Esophagus (tissue), 2 donors: ENCODE results near the gene HELQ. TPM values are rescaled to one million over a fixed set of nuclear protein-coding genes. Genes with fewer than 3 reads are reported as not detected.
A peak's percentile ranks its signal among the peaks of the same experiment; 100 is the strongest.
"Not testable (repeated sequence)": the region's sequence is repeated elsewhere in the genome, so short reads cannot be mapped to it uniquely, and the experiment has no call there.

Experiments
- H3K27ac ChIP-seq, 2 donors: one replicate each; pipeline ENCODE4 v1.5.1; 2013; ENCODE audit warnings: low read depth in 2 of 2, mild to moderate bottlenecking in 2 of 2, inconsistent platforms in 1 of 2, low read length in 1 of 2, moderate library complexity in 1 of 2
- H3K27me3 ChIP-seq, 2 donors: one replicate each; pipeline ENCODE4 v1.6.1; 2013; ENCODE audit warnings: low read length in 2 of 2, control low read depth in 1 of 2, mild to moderate bottlenecking in 1 of 2; ENCODE audit not compliant: insufficient read depth in 2 of 2, control insufficient read depth in 1 of 2
- H3K36me3 ChIP-seq, 2 donors: one replicate each; pipeline ENCODE4 v1.6.1; 2013; ENCODE audit warnings: low read length in 1 of 2; ENCODE audit not compliant: control insufficient read depth in 2 of 2, insufficient read depth in 2 of 2
- H3K4me1 ChIP-seq, 2 donors: one replicate each; pipeline ENCODE4 v1.6.1; 2013; ENCODE audit warnings: low read length in 1 of 2; ENCODE audit not compliant: control insufficient read depth in 2 of 2, insufficient read depth in 2 of 2
- H3K4me3 ChIP-seq, 2 donors: one replicate each; pipeline ENCODE4 v1.5.1; 2013; ENCODE audit warnings: low read length in 2 of 2, mild to moderate bottlenecking in 2 of 2, low read depth in 1 of 2, moderate library complexity in 1 of 2
- H3K9me3 ChIP-seq, 2 donors: one replicate each; pipeline ENCODE4 v1.6.1; 2013; ENCODE audit warnings: mild to moderate bottlenecking in 2 of 2, low read depth in 1 of 2, low read length in 1 of 2, moderate library complexity in 1 of 2; ENCODE audit not compliant: control insufficient read depth in 2 of 2, insufficient read depth in 1 of 2
- WGBS, 2 donors: extraction: QIAGEN DNeasy Blood & Tissue Kit; methylation state at CpG; one replicate each; pipeline ENCODE4 v1.1.7; 2013; 5-methylcytosine and 5-hydroxymethylcytosine counted together
- polyA plus RNA-seq, 2 donors: library from polyadenylated mRNA; stranded (reverse); fragments of 200-250 nt; gene quantifications; one replicate each; pipeline ENCODE4 v1.2.3, GENCODE V29; 2013
- donor health status: healthy with polysubstance abuse.
- donor health status: Bipolar disorder and iron deficiency.

The HELQ gene
- polyA plus RNA-seq, result 1 to 10 TPM; 4.3 to 6.6 TPM

DNA sequence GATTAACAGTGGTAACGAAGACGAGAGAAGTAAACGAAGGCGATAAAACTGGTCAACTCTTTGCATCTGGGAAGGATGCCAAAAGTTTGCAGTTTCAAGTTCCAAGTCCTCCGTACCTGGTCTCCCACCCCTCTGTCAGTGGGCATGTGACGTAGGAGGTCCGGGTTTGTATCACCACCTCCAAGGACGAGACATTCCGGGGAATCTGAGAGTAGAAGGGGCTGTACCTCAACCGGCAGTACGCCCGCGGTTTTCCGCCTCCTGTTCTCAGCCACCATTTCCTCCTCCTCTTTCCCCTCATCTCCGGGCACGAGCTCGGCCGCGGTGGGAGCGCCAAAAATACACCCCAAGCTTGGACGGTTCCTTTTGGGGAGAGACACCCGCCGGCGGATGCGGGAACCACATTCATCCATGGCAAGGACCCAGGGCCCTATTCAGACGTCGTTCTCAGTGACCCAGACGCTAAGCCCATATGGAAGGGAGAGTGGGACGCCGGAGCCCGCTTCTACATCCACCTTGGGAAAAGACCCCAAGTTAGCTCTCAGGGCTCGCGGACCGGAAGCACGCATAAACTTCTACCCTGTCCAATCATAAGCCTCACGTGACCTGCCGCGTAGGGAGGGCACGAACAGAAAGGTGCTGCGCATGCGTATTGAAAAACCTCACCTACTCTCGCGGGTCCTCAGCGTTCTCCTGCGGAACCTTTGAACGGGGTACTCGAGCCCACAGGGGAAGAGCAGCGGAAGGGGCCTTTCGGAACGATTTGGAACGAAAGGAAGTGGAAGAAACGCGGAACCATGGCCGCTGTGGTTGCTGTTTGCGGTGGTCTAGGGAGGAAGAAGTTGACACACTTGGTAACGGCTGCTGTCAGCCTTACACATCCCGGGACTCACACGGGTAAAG, at the start of gene HELQ, which contains the start of gene MRPS18C:
Gene HELQ (minus strand): TSS at position 543 of the 903 bp plus-strand sequence. CDS start 130 bp downstream, at position 413.
Gene MRPS18C (plus strand): TSS at position 778 of the 903 bp plus-strand sequence. CDS start 20 bp downstream, at position 798.
- WGBS, 2 donors, result 0% methylated on average over 58 of the region's 58 CpGs
- Histone ChIP-seq H3K27me3 (no peaks in the 10 kb centered on the region), H3K9me3 (no peaks in the 10 kb centered on the region), H3K36me3 (peaks cover 0 to 4% of the 10 kb centered on the region in 2 donors), H3K4me3 (peak within 1 kb of the TSS; percentile 88 to 98), H3K27ac (peak within 1 kb of the TSS; percentile 98 to 100), H3K4me1 (no peaks in the 10 kb centered on the region)

DNA sequence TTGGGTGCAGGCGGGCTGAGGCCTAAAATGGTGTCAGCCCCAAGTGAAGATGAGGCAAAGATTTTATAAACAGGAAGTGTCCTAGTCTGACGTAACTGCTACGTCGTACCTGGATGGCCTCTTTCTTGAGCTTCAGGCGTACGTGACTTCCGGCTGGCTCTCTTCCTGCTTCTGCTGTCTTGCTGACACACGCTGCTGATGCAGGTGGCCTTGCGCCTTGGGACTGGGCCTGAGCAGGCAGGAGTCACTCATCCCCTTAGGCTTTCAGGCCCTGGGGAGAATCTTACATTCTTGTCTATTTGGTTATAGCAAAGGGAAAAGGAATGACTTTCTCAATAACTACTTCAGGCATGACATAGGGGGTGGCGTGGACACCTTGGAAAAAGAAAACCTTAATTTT, 49.4 kb upstream of the HELQ start:
- Histone ChIP-seq H3K27ac (no peak overlapping the region), H3K9me3 (no peaks in the 10 kb centered on the region), H3K4me3 (no peak overlapping the region), H3K4me1 (no peaks in the 10 kb centered on the region), H3K27me3 (no peaks in the 10 kb centered on the region), H3K36me3 (no peaks in the 10 kb centered on the region)
- 87 to 88% methylated on average over 10 of the region's 10 CpGs for WGBS, 2 donors

DNA sequence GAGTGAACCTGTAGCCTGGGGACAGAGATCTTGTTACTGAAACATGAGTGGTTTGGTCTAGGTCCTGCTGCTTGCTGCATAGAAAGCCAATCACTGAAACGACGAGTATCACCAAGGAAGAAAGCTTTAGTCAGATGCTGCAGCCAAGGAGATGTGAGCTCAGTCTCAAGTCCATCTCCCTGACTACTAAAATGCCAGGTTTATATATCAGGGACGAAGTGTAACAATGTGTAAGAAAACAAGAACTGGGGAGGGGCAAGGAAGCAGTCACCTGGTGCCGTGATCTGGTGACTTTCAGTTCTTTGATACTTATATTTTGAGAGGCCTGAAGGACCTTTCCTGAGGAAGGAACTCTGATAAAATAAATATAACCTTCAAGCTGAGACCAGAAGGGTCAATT, 48.9 kb upstream of the HELQ start:
- 56 to 60% methylated on average over 4 of the region's 4 CpGs for WGBS, 2 donors
- no peaks in the 10 kb centered on the region for H3K9me3 ChIP-seq
- no peaks in the 10 kb centered on the region for H3K27me3 ChIP-seq
- H3K4me3 ChIP-seq, result no peak overlapping the region
- H3K36me3 ChIP-seq, result no peaks in the 10 kb centered on the region
- H3K4me1 ChIP-seq, result no peaks in the 10 kb centered on the region
- no peak overlapping the region for H3K27ac ChIP-seq

DNA sequence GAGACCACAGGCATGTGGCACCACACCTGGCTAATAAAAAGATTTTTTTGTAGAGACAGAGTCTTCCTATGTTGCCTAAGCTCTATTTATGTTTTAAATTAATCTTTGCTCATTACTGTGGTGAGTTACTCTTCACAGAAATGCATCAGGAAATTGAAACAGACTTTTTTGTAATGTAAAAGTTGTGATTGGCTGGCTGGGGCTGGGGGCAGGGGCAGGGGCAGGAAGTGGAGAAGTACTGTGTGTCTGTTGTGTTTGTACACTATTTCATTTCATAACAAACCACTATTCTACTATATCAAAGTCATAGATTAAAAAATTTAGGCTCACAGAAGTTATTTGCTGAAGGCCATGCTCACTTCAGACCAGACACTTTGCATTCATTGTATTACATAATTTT, 48.4 kb upstream of the HELQ start:
- H3K9me3 ChIP-seq, result no peaks in the 10 kb centered on the region
- no peak overlapping the region for H3K27ac ChIP-seq
- no peaks in the 10 kb centered on the region for H3K4me1 ChIP-seq
- H3K4me3 ChIP-seq, result no peak overlapping the region
- no peaks in the 10 kb centered on the region for H3K27me3 ChIP-seq
- H3K36me3 ChIP-seq, result no peaks in the 10 kb centered on the region

- H3K4me3 ChIP-seq, H3K36me3 ChIP-seq, H3K27ac ChIP-seq, H3K27me3 ChIP-seq, H3K9me3 ChIP-seq, H3K4me1 ChIP-seq: not testable (repeated sequence)
- 91 to 93% methylated on average over 3 of the region's 3 CpGs for WGBS, 2 donors
These were observed 46.0 kb upstream of the HELQ start for GRCh38 chr4:83501671-83502070.

DNA sequence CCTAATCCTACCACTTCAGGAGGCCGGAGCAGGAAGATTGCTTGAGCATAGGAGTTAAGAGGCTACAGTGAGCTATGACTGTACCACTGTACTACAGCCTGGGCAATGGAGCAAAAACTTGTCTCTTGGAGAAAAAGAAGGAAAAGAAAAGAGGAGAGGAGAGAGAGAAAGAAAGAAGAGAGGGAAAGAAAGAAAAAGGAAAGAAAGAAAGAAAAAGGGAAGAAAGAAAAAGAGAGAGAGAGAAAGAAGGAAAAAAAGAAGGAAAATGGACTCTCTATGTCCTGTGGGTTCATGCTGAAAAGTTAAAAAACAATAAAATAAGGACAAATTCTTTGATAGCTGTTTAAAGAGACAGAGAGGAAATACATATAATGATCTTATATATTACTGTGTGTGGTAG, 42.6 kb upstream of the HELQ start:
- H3K9me3 ChIP-seq, result no peaks in the 10 kb centered on the region
- WGBS, 2 donors, result 88 to 89% methylated on average over 1 of the region's 1 CpG
- no peaks in the 10 kb centered on the region for H3K27me3 ChIP-seq
- no peak overlapping the region for H3K4me3 ChIP-seq
- no peaks in the 10 kb centered on the region for H3K4me1 ChIP-seq
- H3K36me3 ChIP-seq, result no peaks in the 10 kb centered on the region
- no peak overlapping the region for H3K27ac ChIP-seq

DNA sequence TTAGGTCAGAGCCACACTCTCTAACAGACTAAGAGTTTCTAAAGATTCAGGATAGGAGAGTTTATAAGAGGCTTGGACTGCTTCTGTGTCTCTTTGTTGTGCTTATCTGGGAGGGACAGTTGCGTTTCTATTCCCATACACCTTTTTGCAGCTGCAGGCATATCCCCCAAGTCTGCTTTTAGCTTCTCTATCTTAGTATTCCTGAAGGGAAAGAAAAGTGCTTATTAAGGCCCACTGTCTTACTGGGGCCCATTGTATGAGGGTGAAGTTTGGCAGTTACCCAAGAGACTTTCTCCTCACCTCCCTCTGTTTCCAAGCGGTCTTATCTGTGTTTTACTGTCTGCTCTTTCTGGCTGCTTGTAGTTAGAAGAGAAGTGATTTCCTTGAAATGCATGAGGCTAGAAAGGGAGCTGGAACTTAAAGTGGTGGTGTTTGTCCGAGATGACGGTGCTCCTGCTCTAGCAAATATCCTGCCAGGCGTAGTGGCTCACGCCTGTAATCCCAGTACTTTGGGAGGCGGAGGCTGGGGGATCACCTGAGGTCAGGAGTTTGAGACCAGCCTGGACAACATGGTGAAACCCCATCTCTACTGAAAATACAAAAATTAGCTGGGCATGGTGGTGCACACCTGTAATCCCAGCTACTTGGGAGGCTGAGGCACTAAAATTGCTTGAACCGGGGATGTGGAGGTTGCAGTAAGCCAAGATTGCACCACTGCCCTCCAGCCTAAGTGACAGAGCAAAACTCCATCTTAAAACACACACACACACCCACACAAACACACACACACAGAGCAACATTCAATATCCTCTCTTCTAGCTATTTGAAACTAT, 40.7 kb upstream of the HELQ start:
- not testable (repeated sequence) for H3K36me3 ChIP-seq, H3K27ac ChIP-seq, H3K4me1 ChIP-seq, H3K4me3 ChIP-seq, H3K27me3 ChIP-seq, H3K9me3 ChIP-seq
- 82 to 88% methylated on average over 8 of the region's 8 CpGs for WGBS, 2 donors

DNA sequence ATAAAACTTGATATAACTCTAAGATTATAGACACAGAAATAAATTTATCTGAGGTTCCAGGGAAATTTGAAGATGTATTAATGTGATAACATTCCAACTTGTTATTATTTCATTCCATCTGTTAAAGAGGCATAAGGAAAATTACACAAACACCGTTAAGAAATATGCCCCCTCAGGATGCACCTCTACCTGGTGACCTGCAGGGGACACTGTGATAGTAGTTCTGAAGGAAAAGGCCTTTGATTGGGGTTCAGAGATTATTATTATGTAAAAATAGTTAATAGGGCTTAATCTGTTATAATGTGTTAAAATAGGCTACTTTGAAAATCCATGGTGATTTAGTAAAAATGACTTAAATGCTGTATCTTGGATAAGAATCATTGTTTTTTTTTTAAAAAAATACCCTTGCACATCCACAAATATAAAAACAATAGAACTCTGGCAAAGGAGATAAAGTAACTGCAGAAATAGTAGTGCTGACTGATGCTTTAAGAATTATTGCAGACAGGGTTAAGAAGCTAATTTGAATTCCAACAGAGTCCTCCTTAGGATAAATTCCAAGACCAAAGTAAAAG, 35.3 kb upstream of the HELQ start:
- 3 to 6% methylated on average over 1 of the region's 1 CpG for WGBS, 2 donors
- H3K27me3 ChIP-seq, result no peaks in the 10 kb centered on the region
- no peaks in the 10 kb centered on the region for H3K4me1 ChIP-seq
- H3K4me3 ChIP-seq, result no peak overlapping the region
- no peaks in the 10 kb centered on the region for H3K9me3 ChIP-seq
- H3K36me3 ChIP-seq, result no peaks in the 10 kb centered on the region
- no peak overlapping the region for H3K27ac ChIP-seq

GRCh38 chr4:83489711-83490326, 34.2 kb upstream of the HELQ start:
- H3K36me3 ChIP-seq, result no peaks in the 10 kb centered on the region
- no peaks in the 10 kb centered on the region for H3K4me1 ChIP-seq
- no peaks in the 10 kb centered on the region for H3K9me3 ChIP-seq
- no peak overlapping the region for H3K4me3 ChIP-seq
- H3K27me3 ChIP-seq, result no peaks in the 10 kb centered on the region
- no peak overlapping the region for H3K27ac ChIP-seq
- 20 to 36% methylated on average over 1 of the region's 1 CpG for WGBS, 2 donors
